T-helper 1 cell treated with Interleukin-12 subunit alpha and Interleukin-12 subunit beta and Interleukin-4 antibody, amounts not matched to agents 30 ng/mL and 1 ng/mL, for 36 hours (primary cell): ENCODE data around the gene PMF1. TPM values are rescaled to one million over a fixed set of nuclear protein-coding genes. Genes with fewer than 3 reads are reported as not detected.

ENCODE experiments used
- intact Hi-C: fragments of 100-400 bp; cut with micrococcal nuclease; formaldehyde crosslinking; loops from one replicate; pipeline ENCODE4 v1.15.1; 2024
- total RNA-seq: library from RNA; stranded (reverse); gene quantifications from 2 replicates; pipeline ENCODE4 v1.2.3, GENCODE V29; 2022

PMF1 gene
- total RNA-seq, 1 donor from 2014 or later: 87.8 TPM

GRCh38 chr1:156195853-156196252 is 17.0 kb upstream of the PMF1 start:
- intact Hi-C loops: no loop called here

- intact Hi-C loops: no loop called here
These were observed 16.4 kb upstream of the PMF1 start for GRCh38 chr1:156196445-156196844.

GRCh38 chr1:156198831-156199349 is 13.9 kb upstream of the PMF1 start:
- intact Hi-C loops: loop anchor here (1.0 kb wide), 2 partner anchors 14 to 26 kb away; partner anchors contain the start of gene PMF1

- intact Hi-C loops: no loop called here
These were observed 12.8 kb upstream of the PMF1 start for GRCh38 chr1:156200044-156200443.

GRCh38 chr1:156203331-156203730 is 9.5 kb upstream of the PMF1 start:
- intact Hi-C loops: no loop called here

- intact Hi-C loops: no loop called here
These were observed 8.1 kb upstream of the PMF1 start for GRCh38 chr1:156204686-156205085.

GRCh38 chr1:156211243-156211642 is 1.6 kb upstream of the PMF1 start:
- intact Hi-C loops: no loop called here

GRCh38 chr1:156212130-156212529 is 677 bp upstream of the PMF1 start:
- intact Hi-C loops: loop anchor here (1.0 to 2.0 kb wide), 3 partner anchors 51 to 301 kb away; partner anchors contain the start of genes CCT3, RIT1 and TSACC

GRCh38 chr1:156213644-156213966 is 798 bp downstream of the PMF1 start:
- intact Hi-C loops: loop anchor here (1.0 to 2.0 kb wide), 6 partner anchors 12 to 303 kb away; partner anchors contain the start of genes RIT1 and SMG5

GRCh38 chr1:156214024-156214748 is 1.4 kb downstream of the PMF1 start:
- intact Hi-C loops: no loop called here

GRCh38 chr1:156216361-156217086 is 3.7 kb downstream of the PMF1 start:
- intact Hi-C loops: loop anchor here (1.0 kb wide), 1 partner anchor 9 kb away; no protein-coding TSS in a partner anchor

GRCh38 chr1:156217871-156218270 is 5.1 kb downstream of the PMF1 start:
- intact Hi-C loops: loop anchor here (1.0 kb wide), 2 partner anchors 7 to 25 kb away; no protein-coding TSS in a partner anchor

- intact Hi-C loops: no loop called here
These were observed 7.4 kb downstream of the PMF1 start for GRCh38 chr1:156220226-156220625.

- intact Hi-C loops: no loop called here
These were observed 9.3 kb downstream of the PMF1 start for GRCh38 chr1:156221986-156222692.

GRCh38 chr1:156225677-156226014 is 12.8 kb downstream of the PMF1 start:
- intact Hi-C loops: loop anchor here (1.0 to 2.0 kb wide), 10 partner anchors 8 to 135 kb away; partner anchors contain the start of genes PMF1 and SMG5

GRCh38 chr1:156226116-156226538 is 13.3 kb downstream of the PMF1 start:
- intact Hi-C loops: no loop called here

- intact Hi-C loops: no loop called here
These were observed 14.0 kb downstream of the PMF1 start for GRCh38 chr1:156226782-156227181.

GRCh38 chr1:156228501-156228900 is 15.7 kb downstream of the PMF1 start:
- intact Hi-C loops: no loop called here

GRCh38 chr1:156229809-156230472 is 17.1 kb downstream of the PMF1 start:
- intact Hi-C loops: no loop called here

GRCh38 chr1:156230473-156230837 is 17.6 kb downstream of the PMF1 start:
- intact Hi-C loops: no loop called here
